ENCODE results near the gene FN3K. TPM values are rescaled to one million over a fixed set of nuclear protein-coding genes. Genes with fewer than 3 reads are reported as not detected.

The FN3K gene
- total and polyA plus RNA-seq, 2 of the 13 experiments (the other 11 are each of a cell fraction or from before 2014, with no cell fraction given) = 3.5 to 12.2 TPM

GRCh38 chr17:82740906-82741759 is 5.7 kb downstream of the FN3K start (continued):
- TF ChIP-seq IRX3 (CRISPR knock-in tag; IDR thresholded peaks at IDR 0.05; ENCODE audit: borderline replicate concordance, low read depth) (no peak), GABPA (IDR thresholded peaks at IDR 0.05; ENCODE audit: low read depth, low read length) (no peak), GABPA (CRISPR knock-in tag; IDR thresholded peaks at IDR 0.05; ENCODE audit: low read depth) (no peak), ZNF790 (CRISPR knock-in tag; IDR thresholded peaks at IDR 0.05; ENCODE audit: borderline replicate concordance) (no peak), NFRKB (IDR thresholded peaks at IDR 0.05) (no peak), ZMYM4 (CRISPR knock-in tag; IDR thresholded peaks at IDR 0.05) (peak; percentile 85), TEAD2 (CRISPR knock-in tag; IDR thresholded peaks at IDR 0.05) (no peak), BORCS8-MEF2B (CRISPR knock-in tag; IDR thresholded peaks at IDR 0.05) (peak; percentile 78), NCOA1 (CRISPR knock-in tag; IDR thresholded peaks at IDR 0.05) (peak; percentile 72; the same call in 1 of the 2 replicates), NR2F2 (IDR thresholded peaks at IDR 0.05; ENCODE audit: borderline replicate concordance, low read depth) (peak; percentile 69; the same call in 1 of the 2 replicates), AKAP8 (CRISPR knock-in tag; IDR thresholded peaks at IDR 0.05) (0 out of 2 replicates have a peak, but pooled peaks have one; percentile 53), NCOA5 (CRISPR knock-in tag; IDR thresholded peaks at IDR 0.05) (no peak), ZNF256 (CRISPR knock-in tag; conservative IDR thresholded peaks at IDR 0.05) (no peak), ZNF788 (CRISPR knock-in tag; IDR thresholded peaks at IDR 0.05; ENCODE audit: borderline replicate concordance) (peak; percentile 98; the same call in 1 of the 2 replicates), ZNF44 (CRISPR knock-in tag; IDR thresholded peaks at IDR 0.05) (no peak), KMT2B (CRISPR knock-in tag; IDR thresholded peaks at IDR 0.05) (peak; percentile 79), GZF1 (CRISPR knock-in tag; IDR thresholded peaks at IDR 0.05) (peak; percentile 70; the same call in 1 of the 2 replicates), SMC3 (IDR thresholded peaks at IDR 0.05; ENCODE audit: low read length) (peak; percentile 51), GLMP (CRISPR knock-in tag; IDR thresholded peaks at IDR 0.05; ENCODE audit: borderline replicate concordance) (no peak), KAT2B (IDR thresholded peaks at IDR 0.05; ENCODE audit: borderline replicate concordance, low read depth, low read length) (no peak), HNF4A (CRISPR knock-in tag; IDR thresholded peaks at IDR 0.05) (peak; percentile 100), CREBL2 (CRISPR knock-in tag; IDR thresholded peaks at IDR 0.05; ENCODE audit: borderline replicate concordance) (no peak), FOXA3 (CRISPR knock-in tag; IDR thresholded peaks at IDR 0.05) (peak; percentile 88), ZBTB39 (CRISPR knock-in tag; IDR thresholded peaks at IDR 0.05) (0 out of 2 replicates have a peak, but pooled peaks have one; percentile 47), NFE2L2 (IDR thresholded peaks at IDR 0.05; ENCODE audit: low read length) (no peak), RFX1 (IDR thresholded peaks at IDR 0.05) (no peak), ZNF33A (CRISPR knock-in tag; IDR thresholded peaks at IDR 0.05; ENCODE audit: borderline replicate concordance) (no peak), PAX8 (CRISPR knock-in tag; IDR thresholded peaks at IDR 0.05; ENCODE audit: borderline replicate concordance) (no peak), ZNF589 (CRISPR knock-in tag; conservative IDR thresholded peaks at IDR 0.05) (0 out of 2 replicates have a peak, but pooled peaks have one; percentile 14)
